ENCODE measurements around the gene CEP95.
"Not testable (repeated sequence)": the region's sequence is repeated elsewhere in the genome, so short reads cannot be mapped to it uniquely, and the experiment has no call there.

CEP95 gene

GRCh38 chr17:64506576-64507412 is at the start of gene CEP95:
Gene CEP95 (plus strand): TSS chr17:64506977. CDS start chr17:64507098, 121 bp downstream.
- peak; percentile 98 for DNase-seq

- no peak for DNase-seq
These were observed 49.6 kb upstream of the CEP95 start for GRCh38 chr17:64457156-64457555.

GRCh38 chr17:64458756-64459155 is 48.0 kb upstream of the CEP95 start:
- DNase-seq: no peak

GRCh38 chr17:64459284-64459747 is 47.5 kb upstream of the CEP95 start:
- no peak for DNase-seq

- not testable (repeated sequence) for DNase-seq
These were observed 47.0 kb upstream of the CEP95 start for GRCh38 chr17:64459818-64460217.

- DNase-seq: no peak
These were observed 45.8 kb upstream of the CEP95 start for GRCh38 chr17:64460955-64461354.

GRCh38 chr17:64461788-64462187 is 45.0 kb upstream of the CEP95 start:
- no peak for DNase-seq

GRCh38 chr17:64466019-64466735 is 40.6 kb upstream of the CEP95 start:
- no peak for DNase-seq

- not testable (repeated sequence) for DNase-seq
These were observed 39.9 kb upstream of the CEP95 start for GRCh38 chr17:64466834-64467233.

- DNase-seq: no peak
These were observed 36.2 kb upstream of the CEP95 start for GRCh38 chr17:64470625-64471024.

- DNase-seq: no peak
These were observed 35.3 kb upstream of the CEP95 start for GRCh38 chr17:64471440-64471839.

- DNase-seq: no peak
These were observed 34.2 kb upstream of the CEP95 start for GRCh38 chr17:64472564-64472963.

GRCh38 chr17:64477849-64478248 is 28.9 kb upstream of the CEP95 start:
- no peak for DNase-seq

GRCh38 chr17:64480951-64481350 is 25.8 kb upstream of the CEP95 start:
- no peak for DNase-seq

GRCh38 chr17:64484380-64484779 is 22.4 kb upstream of the CEP95 start:
- no peak for DNase-seq

GRCh38 chr17:64488301-64488700 is 18.5 kb upstream of the CEP95 start:
- no peak for DNase-seq

- DNase-seq: no peak
These were observed 15.5 kb upstream of the CEP95 start for GRCh38 chr17:64491034-64491860.

- no peak for DNase-seq
These were observed 14.8 kb upstream of the CEP95 start for GRCh38 chr17:64491994-64492393.

- peak in 1 of 2 experiments; percentile 29 for DNase-seq
These were observed 14.2 kb upstream of the CEP95 start for GRCh38 chr17:64492481-64493109.

GRCh38 chr17:64494121-64494520 is 12.7 kb upstream of the CEP95 start:
- no peak for DNase-seq

- not testable (repeated sequence) for DNase-seq
These were observed 11.5 kb upstream of the CEP95 start for GRCh38 chr17:64495300-64495699.

GRCh38 chr17:64496348-64496785 is 10.4 kb upstream of the CEP95 start:
- DNase-seq: no peak
